IMR-90 (cell line): ENCODE results near the gene GAPVD1. TPM values are rescaled to one million over a fixed set of nuclear protein-coding genes. Genes with fewer than 3 reads are reported as not detected.

Experiments used
- ATAC-seq: fragments of 200-7000 bp; cut with Tn5 transposase; 2 replicates; pipeline ENCODE4 v1.9.1; 2020; ENCODE audit warnings: low read depth, mild to moderate bottlenecking, moderate library complexity
- BruUV-seq: library from RNA; stranded (reverse); fragments of 400-500 nt; replicated peaks from 2 replicates; lab custom pipeline; 2021; lab: Mats Ljungman, UMichigan
- CTCF ChIA-PET: fragments of 300-600 bp; formaldehyde crosslinking; extraction: SDS; loops from one replicate; lab custom pipeline; 2021; ENCODE audit warnings: antibody characterized with exemption; lab: Yijun Ruan, JAX
- POLR2A ChIA-PET: fragments of 300-600 bp; sonication (Branson Sonifier 250); formaldehyde crosslinking; loops from one replicate; lab custom pipeline; 2022; ENCODE audit warnings: antibody characterized with exemption; ENCODE audit not compliant: unreplicated experiment; lab: Charles Lee
- DNase-seq: peaks from one replicate; pipeline ENCODE4 v3.0.0; 2013
- H2AFZ ChIP-seq: replicated peaks from 2 replicates; pipeline ENCODE3; 2013; ENCODE audit warnings: low read length, mild to moderate bottlenecking; ENCODE audit not compliant: poor library complexity
- H2AK5ac ChIP-seq: 2 replicates; pipeline ENCODE4 v1.6.1; 2013; ENCODE audit warnings: low read depth, low read length, inconsistent platforms
- H2AK9ac ChIP-seq: replicated peaks from 2 replicates; pipeline ENCODE3; 2013; ENCODE audit warnings: mild to moderate bottlenecking, low read depth, low read length, moderate library complexity; ENCODE audit not compliant: poor library complexity
- H2BK120ac ChIP-seq: 2 replicates; pipeline ENCODE4 v1.6.1; 2013; ENCODE audit warnings: low read depth, low read length, inconsistent platforms
- H2BK15ac ChIP-seq: 3 replicates; pipeline ENCODE4 v1.6.1; 2013; ENCODE audit warnings: low read depth, low read length, inconsistent platforms
- H2BK20ac ChIP-seq: 2 replicates; pipeline ENCODE4 v1.6.1; 2013; ENCODE audit warnings: low read depth, mild to moderate bottlenecking, inconsistent platforms, low read length, moderate library complexity
- H2BK5ac ChIP-seq: 2 replicates; pipeline ENCODE4 v1.6.1; 2013; ENCODE audit warnings: mild to moderate bottlenecking, low read depth, low read length, inconsistent platforms; ENCODE audit not compliant: poor library complexity, severe bottlenecking
- H3K14ac ChIP-seq: replicated peaks from 2 replicates; pipeline ENCODE4 v1.6.1; 2013; ENCODE audit warnings: low read depth, low read length, inconsistent platforms
- H3K18ac ChIP-seq: 2 replicates; pipeline ENCODE4 v1.6.1; 2013; ENCODE audit warnings: low read depth, low read length, control low read depth
- H3K23ac ChIP-seq: 2 replicates; pipeline ENCODE4 v1.6.1; 2013; ENCODE audit warnings: low read depth, low read length, inconsistent platforms
- H3K27ac ChIP-seq: 2 replicates; pipeline ENCODE4 v1.5.1; 2013; ENCODE audit warnings: mild to moderate bottlenecking, control low read depth, low read length; ENCODE audit not compliant: insufficient read depth
- H3K27me3 ChIP-seq: 2 replicates; pipeline ENCODE4 v1.6.1; 2013; ENCODE audit warnings: low read length; ENCODE audit not compliant: control insufficient read depth, insufficient read depth
- H3K36me3 ChIP-seq: 2 replicates; pipeline ENCODE4 v1.6.1; 2013; ENCODE audit warnings: low read length, mixed read lengths; ENCODE audit not compliant: control insufficient read depth, insufficient read depth
- H3K4ac ChIP-seq: 2 replicates; pipeline ENCODE4 v1.6.1; 2013; ENCODE audit warnings: low read depth, low read length, inconsistent platforms
- H3K4me1 ChIP-seq: 2 replicates; pipeline ENCODE4 v1.6.1; 2013; ENCODE audit warnings: low read length, mixed read lengths; ENCODE audit not compliant: control insufficient read depth, insufficient read depth
- H3K4me2 ChIP-seq: 2 replicates; pipeline ENCODE4 v1.6.1; 2013; ENCODE audit warnings: low read depth, mild to moderate bottlenecking, control low read depth, low read length, moderate library complexity
- H3K4me3 ChIP-seq: 2 replicates; pipeline ENCODE4 v1.5.1; 2013; ENCODE audit warnings: low read depth, mild to moderate bottlenecking, control low read depth, low read length, moderate library complexity; ENCODE audit not compliant: insufficient read depth
- H3K56ac ChIP-seq: 2 replicates; pipeline ENCODE4 v1.6.1; 2013; ENCODE audit warnings: low read length, inconsistent platforms; ENCODE audit not compliant: insufficient read depth; ENCODE audit errors: extremely low read depth
- H3K79me1 ChIP-seq, 2 experiments: 2 replicates each; pipeline ENCODE4 v1.6.1; 2013; ENCODE audit warnings: low read length in 2 of 2, inconsistent platforms in 1 of 2, low read depth in 1 of 2
- H3K9ac ChIP-seq: 2 replicates; pipeline ENCODE4 v1.6.1; 2013; ENCODE audit warnings: low read depth, low read length, control low read depth
- H3K9me1 ChIP-seq: 2 replicates; pipeline ENCODE4 v1.6.1; 2013; ENCODE audit warnings: low read length, inconsistent platforms; ENCODE audit not compliant: insufficient read depth
- H3K9me3 ChIP-seq: 2 replicates; pipeline ENCODE4 v1.6.1; 2013; ENCODE audit warnings: low read length; ENCODE audit not compliant: control insufficient read depth, insufficient read depth
- H4K20me1 ChIP-seq: 2 replicates; pipeline ENCODE4 v1.6.1; 2013; ENCODE audit warnings: low read length, inconsistent platforms; ENCODE audit not compliant: insufficient read depth
- H4K5ac ChIP-seq: 2 replicates; pipeline ENCODE4 v1.6.1; 2013; ENCODE audit warnings: mild to moderate bottlenecking, low read depth, low read length, control low read depth
- H4K8ac ChIP-seq, 2 experiments: 2 replicates each; pipeline ENCODE4 v1.6.1; 2013; ENCODE audit warnings: low read depth in 2 of 2, low read length in 2 of 2, control low read depth in 1 of 2, inconsistent platforms in 1 of 2
- H4K91ac ChIP-seq: 2 replicates; pipeline ENCODE4 v1.6.1; 2013; ENCODE audit warnings: low read depth, low read length, inconsistent platforms; ENCODE audit not compliant: insufficient read depth
- CHD1 ChIP-seq: IDR thresholded peaks from 2 replicates; pipeline ENCODE4 v1.6.1; 2012; ENCODE audit warnings: low read depth, low read length, improper control_type of control experiment
- CTCF ChIP-seq: conservative IDR thresholded peaks from 2 replicates; pipeline ENCODE4 v1.5.1; 2012; ENCODE audit warnings: mild to moderate bottlenecking, low read depth, low read length, improper control_type of control experiment
- FOS ChIP-seq: fragments of 150-350 bp; IDR thresholded peaks from 2 replicates; pipeline ENCODE4 v1.6.1; 2016; ENCODE audit warnings: low read depth, low read length
- MAFK ChIP-seq: IDR thresholded peaks from 2 replicates; pipeline ENCODE4 v1.6.1; 2012; ENCODE audit warnings: low read depth, low read length, improper control_type of control experiment
- NFE2L2 ChIP-seq: fragments of 150-350 bp; IDR thresholded peaks from 2 replicates; pipeline ENCODE4 v1.6.1; 2016; ENCODE audit warnings: low read depth, mild to moderate bottlenecking, low read length
- RAD21 ChIP-seq: IDR thresholded peaks from 2 replicates; pipeline ENCODE4 v1.6.1; 2012; ENCODE audit warnings: low read length, improper control_type of control experiment
- SMC3 ChIP-seq: fragments of 150-350 bp; IDR thresholded peaks from 2 replicates; pipeline ENCODE4 v1.6.1; 2016; ENCODE audit warnings: low read depth, mild to moderate bottlenecking, antibody characterized with exemption, low read length, moderate library complexity
- WGBS, 2 experiments: methylation state at CpG; one replicate each; pipeline versions ENCODE4 v1.1.5 to v1.1.7; 2013; ENCODE audit warnings: missing lambda C conversion rate in 2 of 2; ENCODE audit not compliant: insufficient read length in 1 of 2; ENCODE audit errors: extremely low coverage in 2 of 2; 5-methylcytosine and 5-hydroxymethylcytosine counted together
- dilution Hi-C: fragments of 300-500 bp; cut with HindIII; formaldehyde crosslinking; loops from one replicate; pipeline ENCODE4 v1.14.3; 2018; ENCODE audit warnings: low sequenced_read_pairs; ENCODE audit not compliant: unreplicated experiment
- in situ Hi-C: fragments of 300-500 bp; cut with MboI; formaldehyde crosslinking; loops from 3 replicates; pipeline ENCODE4 v1.14.3; 2019; ENCODE audit warnings: low sequenced_read_pairs, inconsistent platforms, mixed read lengths
- intact Hi-C: fragments of 100-400 bp; cut with micrococcal nuclease; formaldehyde crosslinking; loops from 2 replicates; pipeline ENCODE4 v1.10.0; 2022
- polyA plus RNA-seq, 3 experiments: library from polyadenylated mRNA; depleted of rRNA; stranded (reverse); fragments of >200 nt; gene quantifications; 2 replicates each; pipeline ENCODE4 v1.2.3, GENCODE V29; 2012; ENCODE audit warnings: low replicate concordance in 1 of 3
- total RNA-seq: library from RNA; depleted of rRNA; stranded (reverse); fragments of >200 nt; gene quantifications from 2 replicates; pipeline ENCODE4 v1.2.3, GENCODE V29; 2012

The GAPVD1 gene
- total and polyA plus RNA-seq, 2 of the 4 experiments (the other 2 are of a cell fraction) = 13.8 to 50.9 TPM

- H3K27me3 ChIP-seq = peaks cover 3% of the 10 kb centered on the region; the same call in 1 of the 2 replicates
- H3K4me2 ChIP-seq = no peak overlapping the region
- TF ChIP-seq CTCF (no peak), FOS (no peak), SMC3 (no peak), CHD1 (no peak), NFE2L2 (no peak), MAFK (no peak), RAD21 (no peak)
- H3K9me3 ChIP-seq = 0 out of 2 replicates have a peak, but pooled peaks cover 2% of the 10 kb centered on the region
- no peak overlapping the region for H3K56ac ChIP-seq
- H3K9me1 ChIP-seq = no peaks in the 10 kb centered on the region
- H4K5ac ChIP-seq = no peak overlapping the region
- no peak overlapping the region for H3K4ac ChIP-seq
- no peak overlapping the region for H2AK9ac ChIP-seq
- H4K20me1 ChIP-seq = no peaks in the 10 kb centered on the region
- no peak overlapping the region for H2BK20ac ChIP-seq
- no peak overlapping the region for H2BK15ac ChIP-seq
- H3K4me1 ChIP-seq = no peaks in the 10 kb centered on the region
- intact Hi-C loops (no loop called here), in situ Hi-C loops (no loop called here), dilution Hi-C loops (no loop called here)
- H2AFZ ChIP-seq = no peak overlapping the region
- no peak for DNase-seq
- no peak overlapping the region for H4K91ac ChIP-seq
- no peak overlapping the region for H3K23ac ChIP-seq
- no peak overlapping the region for H3K9ac ChIP-seq
- no peaks in the 10 kb centered on the region for H3K79me1 ChIP-seq
- BruUV-seq = no TSS peak
- H2AK5ac ChIP-seq = no peak overlapping the region
- no peak overlapping the region for H3K14ac ChIP-seq
- no peak overlapping the region for H3K4me3 ChIP-seq
- CTCF ChIA-PET = no interaction called here
- H4K8ac ChIP-seq = no peak overlapping the region
- H2BK5ac ChIP-seq = no peak overlapping the region
- no peaks in the 10 kb centered on the region for H3K36me3 ChIP-seq
- H3K18ac ChIP-seq = no peak overlapping the region
- 95% methylated on average over 6 of the region's 12 CpGs; no CpG with 5 or more reads in 1 of the 2 experiments for WGBS, 2 experiments
- no peak overlapping the region for H2BK120ac ChIP-seq
- POLR2A ChIA-PET = no interaction called here
- ATAC-seq = no peak
- H3K27ac ChIP-seq = no peak overlapping the region
Measured at GRCh38 chr9:125399165-125399564, 137.5 kb downstream of the GAPVD1 start.
